Measurements from ENCODE around the gene GPR35. TPM values are rescaled to one million over a fixed set of nuclear protein-coding genes. Genes with fewer than 3 reads are reported as not detected.
A peak's percentile ranks its signal among the peaks of the same experiment; 100 is the strongest.

GPR35 gene
- total and polyA plus RNA-seq, 11 donors = 0.48 to 2.7 (median 0.93) TPM; not detected in 1

DNA sequence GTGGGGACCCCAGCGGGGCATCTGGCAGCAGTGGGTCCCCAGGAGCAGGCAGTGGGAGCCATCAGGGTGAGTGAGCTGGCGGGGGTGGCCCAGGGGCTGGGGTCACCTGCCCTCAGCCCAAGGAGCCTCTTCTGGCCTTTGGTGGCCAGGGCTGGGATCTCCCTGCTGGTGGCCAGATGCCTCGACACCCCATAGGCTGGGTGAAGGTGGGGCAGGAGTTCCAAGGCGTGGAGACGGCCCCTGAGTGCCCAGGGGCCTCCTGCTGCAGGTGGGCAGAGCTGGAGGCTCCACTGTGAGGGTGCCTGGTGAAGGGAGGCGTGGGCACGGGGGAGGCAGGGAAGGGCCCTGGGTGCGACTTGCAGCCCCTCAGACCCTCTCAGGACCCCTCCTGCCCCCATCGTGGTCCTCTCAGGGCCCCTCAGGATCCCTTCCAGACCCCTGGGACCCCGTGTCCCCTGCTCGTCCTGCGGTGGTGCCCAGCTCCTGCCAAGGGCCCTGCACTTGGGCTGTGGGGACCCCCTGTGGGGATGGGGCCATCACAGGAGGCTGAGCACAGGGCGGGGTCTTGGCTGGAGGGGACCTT lies 5.0 kb upstream of the GPR35 start:
- peak in 4 of 5 donors; percentile 11 to 37 (median 16) for DNase-seq

DNA sequence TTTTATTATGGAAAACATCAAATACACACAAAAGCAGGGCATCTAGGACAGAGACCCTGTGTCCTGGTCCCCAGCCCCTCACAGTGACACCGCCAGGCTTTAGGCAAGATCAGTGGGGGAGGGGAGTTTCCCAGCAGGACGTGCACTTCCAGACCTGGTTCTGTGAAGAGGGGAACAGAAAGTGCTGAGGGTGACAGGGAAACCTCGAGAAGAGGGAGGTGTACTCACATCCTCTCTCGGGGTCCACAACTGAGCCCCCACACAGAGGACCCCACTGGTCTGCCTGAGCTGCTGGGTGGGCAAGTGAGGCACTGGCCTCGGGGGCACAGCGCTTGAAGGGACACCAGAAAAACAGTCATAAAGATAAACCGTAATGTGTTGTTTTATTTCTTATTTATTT lies 4.4 kb upstream of the GPR35 start:
- H3K36me3 ChIP-seq = peaks cover 0 to 8% (median 0%) of the 10 kb centered on the region in 9 donors
- intact Hi-C loops (cut with DNase I) = no loop called here
- peaks cover 0 to 13% (median 0%) of the 10 kb centered on the region in 12 donors for H3K9me3 ChIP-seq
- H3K4me1 ChIP-seq = peaks cover 0 to 45% (median 0%) of the 10 kb centered on the region in 12 donors
- H3K27ac ChIP-seq = peak overlapping the region in 1 of 12 donors; percentile 58
- TF ChIP-seq POLR2A (IDR thresholded peaks at IDR 0.05) = no peak
- TF ChIP-seq, protein P1, sequence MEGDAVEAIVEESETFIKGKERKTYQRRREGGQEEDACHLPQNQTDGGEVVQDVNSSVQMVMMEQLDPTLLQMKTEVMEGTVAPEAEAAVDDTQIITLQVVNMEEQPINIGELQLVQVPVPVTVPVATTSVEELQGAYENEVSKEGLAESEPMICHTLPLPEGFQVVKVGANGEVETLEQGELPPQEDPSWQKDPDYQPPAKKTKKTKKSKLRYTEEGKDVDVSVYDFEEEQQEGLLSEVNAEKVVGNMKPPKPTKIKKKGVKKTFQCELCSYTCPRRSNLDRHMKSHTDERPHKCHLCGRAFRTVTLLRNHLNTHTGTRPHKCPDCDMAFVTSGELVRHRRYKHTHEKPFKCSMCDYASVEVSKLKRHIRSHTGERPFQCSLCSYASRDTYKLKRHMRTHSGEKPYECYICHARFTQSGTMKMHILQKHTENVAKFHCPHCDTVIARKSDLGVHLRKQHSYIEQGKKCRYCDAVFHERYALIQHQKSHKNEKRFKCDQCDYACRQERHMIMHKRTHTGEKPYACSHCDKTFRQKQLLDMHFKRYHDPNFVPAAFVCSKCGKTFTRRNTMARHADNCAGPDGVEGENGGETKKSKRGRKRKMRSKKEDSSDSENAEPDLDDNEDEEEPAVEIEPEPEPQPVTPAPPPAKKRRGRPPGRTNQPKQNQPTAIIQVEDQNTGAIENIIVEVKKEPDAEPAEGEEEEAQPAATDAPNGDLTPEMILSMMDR (IDR thresholded peaks at IDR 0.05) = no peak
- no peak overlapping the region for H3K4me3 ChIP-seq
- ATAC-seq (no peak), DNase-seq (peak in 1 of 5 donors; percentile 6)
- H3K27me3 ChIP-seq = no peaks in the 10 kb centered on the region
- 75 to 88% (median 85%) methylated on average over 7 of the region's 7 CpGs for WGBS, 4 donors

More for the DNA sequence above, 5.0 kb upstream of the GPR35 start:
- 81 to 94% (median 93%) methylated on average over 5 to 13 of the region's 13 CpGs for WGBS, 4 donors
- Histone ChIP-seq H3K4me1 (peaks cover 0 to 45% (median 0%) of the 10 kb centered on the region in 12 donors), H3K9me3 (peaks cover 0 to 13% (median 0%) of the 10 kb centered on the region in 12 donors), H3K36me3 (peaks cover 0 to 8% (median 0%) of the 10 kb centered on the region in 9 donors), H3K27ac (no peak overlapping the region), H3K4me3 (no peak overlapping the region), H3K27me3 (no peaks in the 10 kb centered on the region)
- intact Hi-C loops (cut with DNase I) = no loop called here
- no peak for ATAC-seq
- no peak for TF ChIP-seq POLR2A (IDR thresholded peaks at IDR 0.05)
- TF ChIP-seq, protein P1 (IDR thresholded peaks at IDR 0.05) = no peak

DNA sequence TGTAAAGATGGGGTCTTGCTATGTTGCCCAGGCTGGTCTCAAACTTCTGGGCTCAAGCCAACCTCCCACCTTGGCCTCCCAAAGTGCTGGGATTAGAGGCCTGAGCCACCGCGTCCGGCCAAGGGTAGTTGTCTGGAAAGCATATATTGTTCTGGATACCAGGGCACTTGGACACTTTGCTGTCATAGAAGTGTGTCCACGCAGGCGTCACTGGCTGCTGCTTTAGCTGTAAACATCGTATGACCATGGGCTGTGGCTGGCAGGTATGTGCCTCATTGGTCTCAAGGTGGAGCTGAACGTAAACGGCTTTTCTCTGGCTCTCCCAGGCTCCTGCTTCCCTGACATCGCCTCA lies 3.2 kb upstream of the GPR35 start:
- WGBS, 4 donors = 74 to 96% (median 78%) methylated on average over 8 to 9 of the region's 9 CpGs
- Histone ChIP-seq H3K4me1 (peaks cover 0 to 53% (median 0%) of the 10 kb centered on the region in 12 donors), H3K4me3 (no peak overlapping the region), H3K27me3 (no peaks in the 10 kb centered on the region), H3K27ac (peak overlapping the region in 1 of 12 donors; percentile 58), H3K36me3 (peaks cover 0 to 8% (median 0%) of the 10 kb centered on the region in 9 donors), H3K9me3 (peaks cover 0 to 13% (median 0%) of the 10 kb centered on the region in 12 donors)
- ATAC-seq (no peak), DNase-seq (peak in 2 of 5 donors; percentile 18)
- no peak for TF ChIP-seq POLR2A (IDR thresholded peaks at IDR 0.05)
- TF ChIP-seq, protein P1 (IDR thresholded peaks at IDR 0.05) = no peak
- intact Hi-C loops (cut with DNase I) = no loop called here

- DNase-seq (peak in 3 of 5 donors; percentile 15 to 76 (median 25)), ATAC-seq (no peak)
- 33 to 58% (median 48%) methylated on average over 28 to 37 of the region's 37 CpGs for WGBS, 4 donors
- TF ChIP-seq POLR2A (IDR thresholded peaks at IDR 0.05) = no peak
- TF ChIP-seq, protein P1 (IDR thresholded peaks at IDR 0.05) = no peak
- Histone ChIP-seq H3K9me3 (peaks cover 0 to 7% (median 0%) of the 10 kb centered on the region in 12 donors), H3K36me3 (peaks cover 0 to 8% (median 0%) of the 10 kb centered on the region in 9 donors), H3K27ac (peak overlapping the region in 1 of 12 donors; percentile 58), H3K4me1 (peaks cover 0 to 57% (median 0%) of the 10 kb centered on the region in 12 donors), H3K27me3 (no peaks in the 10 kb centered on the region), H3K4me3 (no peak overlapping the region)
- intact Hi-C loops (cut with DNase I) = no loop called here
These were observed 2.6 kb upstream of the GPR35 start for GRCh38 chr2:240622531-240623235.

All from heart left ventricle (tissue), 16 donors.